ENCODE measurements around the gene STK32B. TPM values are rescaled to one million over a fixed set of nuclear protein-coding genes. Genes with fewer than 3 reads are reported as not detected.

Gene STK32B
- total and polyA plus RNA-seq, 8 donors, result 0.61 to 5.5 (median 3.1) TPM

DNA sequence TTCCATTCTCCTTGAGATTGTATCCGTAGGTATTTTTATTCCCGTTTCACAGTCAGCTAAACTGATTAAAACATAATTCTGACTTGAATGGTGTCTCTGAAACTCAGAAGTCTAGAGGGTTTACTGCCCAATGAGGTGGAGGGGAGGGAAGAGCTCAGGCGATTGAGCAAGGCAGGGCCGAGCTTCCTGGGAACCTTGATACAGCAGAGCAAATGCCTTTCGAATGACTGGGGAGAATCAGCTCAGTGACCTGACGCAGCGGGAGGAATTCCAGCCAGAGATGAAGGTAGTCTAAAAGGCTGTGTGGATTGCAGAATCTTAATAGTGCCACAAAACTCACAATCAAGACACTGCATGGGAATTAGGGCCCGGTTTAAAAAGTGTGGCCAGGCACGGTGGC lies 423.5 kb downstream of the STK32B start:
- Histone ChIP-seq H3K27me3 (no peaks in the 10 kb centered on the region), H3K36me3 (no peaks in the 10 kb centered on the region), H3K4me1 (no peaks in the 10 kb centered on the region), H3K4me3 (no peak overlapping the region), H3K27ac (no peak overlapping the region), H3K9me3 (no peaks in the 10 kb centered on the region)
- 90 to 96% (median 95%) methylated on average over 9 of the region's 9 CpGs for WGBS, 5 donors
- no peak for DNase-seq
- intact Hi-C loops (cut with DNase I; ENCODE audit: low total_unique reads), result no loop called here
- no peak for TF ChIP-seq POLR2AphosphoS5 (IDR thresholded peaks at IDR 0.05)

GRCh38 chr4:5477613-5478012 lies 426.3 kb downstream of the STK32B start:
- DNase-seq, result no peak
- Histone ChIP-seq H3K27ac (no peak overlapping the region), H3K4me1 (no peaks in the 10 kb centered on the region), H3K9me3 (peaks cover 0 to 7% (median 0%) of the 10 kb centered on the region in 4 donors), H3K4me3 (no peak overlapping the region), H3K36me3 (no peaks in the 10 kb centered on the region), H3K27me3 (no peaks in the 10 kb centered on the region)
- intact Hi-C loops (cut with DNase I; ENCODE audit: low total_unique reads), result no loop called here
- 81 to 94% (median 86%) methylated on average over 8 of the region's 8 CpGs for WGBS, 5 donors
- TF ChIP-seq POLR2A (IDR thresholded peaks at IDR 0.05), result no peak
- TF ChIP-seq POLR2AphosphoS5 (IDR thresholded peaks at IDR 0.05), result no peak
- no peak for TF ChIP-seq EP300 (IDR thresholded peaks at IDR 0.05)
- TF ChIP-seq, protein P1, sequence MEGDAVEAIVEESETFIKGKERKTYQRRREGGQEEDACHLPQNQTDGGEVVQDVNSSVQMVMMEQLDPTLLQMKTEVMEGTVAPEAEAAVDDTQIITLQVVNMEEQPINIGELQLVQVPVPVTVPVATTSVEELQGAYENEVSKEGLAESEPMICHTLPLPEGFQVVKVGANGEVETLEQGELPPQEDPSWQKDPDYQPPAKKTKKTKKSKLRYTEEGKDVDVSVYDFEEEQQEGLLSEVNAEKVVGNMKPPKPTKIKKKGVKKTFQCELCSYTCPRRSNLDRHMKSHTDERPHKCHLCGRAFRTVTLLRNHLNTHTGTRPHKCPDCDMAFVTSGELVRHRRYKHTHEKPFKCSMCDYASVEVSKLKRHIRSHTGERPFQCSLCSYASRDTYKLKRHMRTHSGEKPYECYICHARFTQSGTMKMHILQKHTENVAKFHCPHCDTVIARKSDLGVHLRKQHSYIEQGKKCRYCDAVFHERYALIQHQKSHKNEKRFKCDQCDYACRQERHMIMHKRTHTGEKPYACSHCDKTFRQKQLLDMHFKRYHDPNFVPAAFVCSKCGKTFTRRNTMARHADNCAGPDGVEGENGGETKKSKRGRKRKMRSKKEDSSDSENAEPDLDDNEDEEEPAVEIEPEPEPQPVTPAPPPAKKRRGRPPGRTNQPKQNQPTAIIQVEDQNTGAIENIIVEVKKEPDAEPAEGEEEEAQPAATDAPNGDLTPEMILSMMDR (IDR thresholded peaks at IDR 0.05), result no peak

- TF ChIP-seq POLR2AphosphoS5 (IDR thresholded peaks at IDR 0.05) (no peak), POLR2A (IDR thresholded peaks at IDR 0.05) (no peak), EP300 (IDR thresholded peaks at IDR 0.05) (no peak)
- TF ChIP-seq, protein P1 (IDR thresholded peaks at IDR 0.05), result no peak
- Histone ChIP-seq H3K36me3 (no peaks in the 10 kb centered on the region), H3K4me1 (no peaks in the 10 kb centered on the region), H3K27me3 (no peaks in the 10 kb centered on the region), H3K4me3 (no peak overlapping the region), H3K9me3 (peaks cover 0 to 7% (median 0%) of the 10 kb centered on the region in 4 donors), H3K27ac (no peak overlapping the region)
- intact Hi-C loops (cut with DNase I; ENCODE audit: low total_unique reads), result no loop called here
- no peak for DNase-seq
- WGBS, 5 donors, result 67 to 76% (median 75%) methylated on average over 4 of the region's 4 CpGs
Observed at GRCh38 chr4:5478169-5478568, 426.9 kb downstream of the STK32B start.

GRCh38 chr4:5478697-5479096 lies 427.4 kb downstream of the STK32B start:
- TF ChIP-seq POLR2A (IDR thresholded peaks at IDR 0.05) (no peak), EP300 (IDR thresholded peaks at IDR 0.05) (no peak), POLR2AphosphoS5 (IDR thresholded peaks at IDR 0.05) (no peak)
- TF ChIP-seq, protein P1 (IDR thresholded peaks at IDR 0.05), result no peak
- H3K27ac ChIP-seq, result no peak overlapping the region
- no peaks in the 10 kb centered on the region for H3K36me3 ChIP-seq
- no peak for DNase-seq
- H3K9me3 ChIP-seq, result peaks cover 0 to 7% (median 0%) of the 10 kb centered on the region in 4 donors
- H3K27me3 ChIP-seq, result no peaks in the 10 kb centered on the region
- no peak overlapping the region for H3K4me3 ChIP-seq
- WGBS, 5 donors, result 86 to 93% (median 89%) methylated on average over 6 of the region's 6 CpGs
- no peaks in the 10 kb centered on the region for H3K4me1 ChIP-seq
- intact Hi-C loops (cut with DNase I; ENCODE audit: low total_unique reads), result no loop called here

DNA sequence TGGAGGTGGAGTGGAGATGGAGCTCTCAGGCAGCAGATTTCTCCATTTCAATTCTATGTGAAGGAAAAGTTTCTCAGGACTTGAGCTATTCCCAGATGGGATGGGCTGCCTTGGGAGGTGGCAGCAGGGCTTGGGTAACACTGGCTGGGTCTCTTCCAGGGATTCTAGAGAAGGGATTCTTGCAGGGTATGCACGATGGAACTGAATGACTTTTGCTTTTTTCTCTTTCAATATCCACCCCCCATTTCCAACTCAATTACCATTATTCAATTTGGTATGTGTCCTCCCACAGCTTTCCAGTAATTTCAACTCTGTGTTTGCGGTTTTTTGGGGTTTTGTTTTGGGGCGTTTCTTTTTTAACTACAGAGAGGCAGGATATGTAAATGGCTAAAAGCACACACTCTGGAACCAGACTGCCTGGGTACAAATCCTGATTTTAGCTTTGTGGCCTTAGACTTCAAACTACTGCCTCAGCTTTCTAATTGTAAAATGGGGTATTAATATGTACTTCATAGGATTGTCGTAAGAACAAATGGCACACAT lies 428.3 kb downstream of the STK32B start:
- peaks cover 0 to 7% (median 0%) of the 10 kb centered on the region in 4 donors for H3K9me3 ChIP-seq
- DNase-seq, result no peak
- H3K4me1 ChIP-seq, result no peaks in the 10 kb centered on the region
- no peak overlapping the region for H3K4me3 ChIP-seq
- H3K27ac ChIP-seq, result no peak overlapping the region
- intact Hi-C loops (cut with DNase I; ENCODE audit: low total_unique reads), result no loop called here
- no peaks in the 10 kb centered on the region for H3K27me3 ChIP-seq
- no peak for TF ChIP-seq POLR2A (IDR thresholded peaks at IDR 0.05)
- TF ChIP-seq EP300 (IDR thresholded peaks at IDR 0.05), result no peak
- TF ChIP-seq POLR2AphosphoS5 (IDR thresholded peaks at IDR 0.05), result no peak
- TF ChIP-seq, protein P1 (IDR thresholded peaks at IDR 0.05), result no peak
- whole genome bisulfite sequencing, 5 donors, result 91 to 97% (median 94%) methylated on average over 4 of the region's 4 CpGs
- no peaks in the 10 kb centered on the region for H3K36me3 ChIP-seq

Measured in stomach (tissue), 9 donors.